Fibroblast of the aortic adventitia (primary cell): Measurements from ENCODE around the gene PTBP3. TPM values are rescaled to one million over a fixed set of nuclear protein-coding genes. Genes with fewer than 3 reads are reported as not detected.

Experiments
- DNase-seq: peaks from one replicate; pipeline ENCODE4 v3.0.0-alpha.2; 2010; ENCODE audit warnings: low read depth
- H3K4me3 ChIP-seq: 2 replicates; pipeline ENCODE4 v1.5.1; 2011; ENCODE audit warnings: low read depth, mild to moderate bottlenecking, control low read depth, low read length, moderate library complexity
- CTCF ChIP-seq: IDR thresholded peaks from 2 replicates; pipeline ENCODE4 v1.5.1; 2011; ENCODE audit warnings: mild to moderate bottlenecking, low read length, control low read depth, inconsistent platforms; ENCODE audit not compliant: insufficient read depth
- total RNA-seq: library from RNA; depleted of rRNA; stranded (reverse); fragments of >200 nt; gene quantifications from 2 replicates; pipeline ENCODE4 v1.2.3, GENCODE V29; 2012; ENCODE audit warnings: low replicate concordance

The PTBP3 gene
- total RNA-seq, 1 donor = 32.4 TPM

- H3K4me3 ChIP-seq = no peak overlapping the region
- DNase-seq = no peak
- TF ChIP-seq CTCF = no peak
Observed at GRCh38 chr9:112326194-112326593, 7.2 kb downstream of the PTBP3 start.

GRCh38 chr9:112325600-112325999, 7.8 kb downstream of the PTBP3 start:
- no peak overlapping the region for H3K4me3 ChIP-seq
- no peak for TF ChIP-seq CTCF
- DNase-seq = no peak

- no peak for TF ChIP-seq CTCF
- H3K4me3 ChIP-seq = no peak overlapping the region
- no peak for DNase-seq
Observed at GRCh38 chr9:112325127-112325526, 8.3 kb downstream of the PTBP3 start.

GRCh38 chr9:112323378-112323854, 10.0 kb downstream of the PTBP3 start:
- H3K4me3 ChIP-seq = no peak overlapping the region
- no peak for DNase-seq
- TF ChIP-seq CTCF = no peak

- TF ChIP-seq CTCF = no peak
- H3K4me3 ChIP-seq = no peak overlapping the region
- no peak for DNase-seq
Observed at GRCh38 chr9:112322701-112323377, 10.6 kb downstream of the PTBP3 start.

- no peak for DNase-seq
- TF ChIP-seq CTCF = no peak
- H3K4me3 ChIP-seq = no peak overlapping the region
Observed at GRCh38 chr9:112316258-112316943, 17.0 kb downstream of the PTBP3 start.
